Measurements from ENCODE around the gene EMX1.
"Not testable (repeated sequence)": the region's sequence is repeated elsewhere in the genome, so short reads cannot be mapped to it uniquely, and the experiment has no call there.

The EMX1 gene

GRCh38 chr2:72901426-72901825 is 15.9 kb upstream of the EMX1 start:
- DNase-seq, result no peak

- not testable (repeated sequence) for DNase-seq
Observed at GRCh38 chr2:72907369-72907768, 9.9 kb upstream of the EMX1 start.

- no peak for DNase-seq
Observed at GRCh38 chr2:72908741-72909140, 8.6 kb upstream of the EMX1 start.

GRCh38 chr2:72911256-72911655 is 6.1 kb upstream of the EMX1 start:
- DNase-seq, result no peak

GRCh38 chr2:72913486-72914205 is 3.7 kb upstream of the EMX1 start:
- DNase-seq, result no peak

- no peak for DNase-seq
Observed at GRCh38 chr2:72914206-72914559, 3.1 kb upstream of the EMX1 start.

- no peak for DNase-seq
Observed at GRCh38 chr2:72914589-72915319, 2.6 kb upstream of the EMX1 start.

GRCh38 chr2:72915320-72915906 is 1.9 kb upstream of the EMX1 start:
- DNase-seq, result no peak

GRCh38 chr2:72915907-72916742 is 1.2 kb upstream of the EMX1 start:
- DNase-seq, result peak; percentile 45

GRCh38 chr2:72916743-72917137 is 579 bp upstream of the EMX1 start:
- DNase-seq, result no peak

- DNase-seq, result no peak
Observed at GRCh38 chr2:72917877-72918553, 696 bp downstream of the EMX1 start.

GRCh38 chr2:72919414-72920317 is 2.3 kb downstream of the EMX1 start:
- no peak for DNase-seq

GRCh38 chr2:72920318-72921087 is 3.2 kb downstream of the EMX1 start:
- DNase-seq, result peak; percentile 19

- DNase-seq, result no peak
Observed at GRCh38 chr2:72921088-72921851, 4.0 kb downstream of the EMX1 start.

- no peak for DNase-seq
Observed at GRCh38 chr2:72921853-72922252, 4.5 kb downstream of the EMX1 start.

- DNase-seq, result no peak
Observed at GRCh38 chr2:72923833-72924352, 6.6 kb downstream of the EMX1 start.

GRCh38 chr2:72924353-72925240 is 7.3 kb downstream of the EMX1 start:
- no peak for DNase-seq

- no peak for DNase-seq
Observed at GRCh38 chr2:72925328-72925943, 8.1 kb downstream of the EMX1 start.
